Type B pancreatic cell (in vitro differentiated cells): ENCODE data around the gene IGSF3. TPM values are rescaled to one million over a fixed set of nuclear protein-coding genes. Genes with fewer than 3 reads are reported as not detected.

Experiments used
- DNase-seq: peaks from one replicate; pipeline ENCODE4 v3.0.0; 2021; ENCODE audit warnings: mixed read lengths; ENCODE audit not compliant: unreplicated experiment; ENCODE audit errors: extremely low spot score
- H3K27ac Mint-ChIP-seq: 2 replicates; pipeline ENCODE4 v1.8.0; 2021; ENCODE audit warnings: mild to moderate bottlenecking, mixed read lengths
- H3K27me3 Mint-ChIP-seq: 2 replicates; pipeline ENCODE4 v1.8.0; 2021; ENCODE audit warnings: mixed read lengths
- H3K36me3 Mint-ChIP-seq: 2 replicates; pipeline ENCODE4 v1.8.0; 2021; ENCODE audit warnings: mixed read lengths
- H3K4me1 Mint-ChIP-seq: one replicate; pipeline ENCODE4 v1.8.0; 2021; ENCODE audit warnings: mixed read lengths; ENCODE audit not compliant: unreplicated experiment
- H3K4me3 Mint-ChIP-seq: 2 replicates; pipeline ENCODE4 v1.8.0; 2021; ENCODE audit warnings: mild to moderate bottlenecking, mixed read lengths
- H3K9me3 Mint-ChIP-seq: 2 replicates; pipeline ENCODE4 v1.8.0; 2021; ENCODE audit warnings: mixed read lengths
- total RNA-seq: library from RNA; stranded (reverse); gene quantifications from 2 replicates; pipeline ENCODE4 v1.2.1, GENCODE V29; 2021; ENCODE audit warnings: low replicate concordance
- TF ChIP-seq, protein P1 (sequence below): fragments of 200-600 bp; sonication (generic); conservative IDR thresholded peaks from 2 replicates; pipeline ENCODE4 v1.5.0; 2021; ENCODE audit warnings: antibody characterized with exemption, mild to moderate bottlenecking

The IGSF3 gene
- total RNA-seq, 1 donor from 2014 or later: 42.9 TPM

DNA sequence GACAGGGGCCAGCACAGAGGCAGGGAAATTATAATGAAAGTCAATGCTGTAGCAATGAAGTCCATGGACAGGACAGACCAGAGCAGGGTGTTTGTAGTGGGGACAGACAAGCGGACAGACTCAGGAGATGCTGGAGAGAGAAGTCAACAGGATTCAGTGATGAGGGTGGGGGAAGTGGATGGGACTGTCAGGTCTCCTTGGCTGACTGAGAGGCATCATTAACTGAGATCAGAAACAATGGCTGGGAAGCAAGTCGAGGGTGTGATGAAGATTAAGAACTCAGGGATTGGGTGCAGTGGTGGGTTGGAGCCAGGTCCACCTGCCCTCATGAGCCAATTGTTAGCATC is 122.2 kb downstream of the IGSF3 start:
- Mint-ChIP-seq H3K9me3 (no peaks in the 10 kb centered on the region), H3K27me3 (no peaks in the 10 kb centered on the region), H3K4me3 (no peak overlapping the region), H3K36me3 (peaks cover 19% of the 10 kb centered on the region), H3K27ac (no peak overlapping the region), H3K4me1 (no peaks in the 10 kb centered on the region)
- TF ChIP-seq, protein P1, sequence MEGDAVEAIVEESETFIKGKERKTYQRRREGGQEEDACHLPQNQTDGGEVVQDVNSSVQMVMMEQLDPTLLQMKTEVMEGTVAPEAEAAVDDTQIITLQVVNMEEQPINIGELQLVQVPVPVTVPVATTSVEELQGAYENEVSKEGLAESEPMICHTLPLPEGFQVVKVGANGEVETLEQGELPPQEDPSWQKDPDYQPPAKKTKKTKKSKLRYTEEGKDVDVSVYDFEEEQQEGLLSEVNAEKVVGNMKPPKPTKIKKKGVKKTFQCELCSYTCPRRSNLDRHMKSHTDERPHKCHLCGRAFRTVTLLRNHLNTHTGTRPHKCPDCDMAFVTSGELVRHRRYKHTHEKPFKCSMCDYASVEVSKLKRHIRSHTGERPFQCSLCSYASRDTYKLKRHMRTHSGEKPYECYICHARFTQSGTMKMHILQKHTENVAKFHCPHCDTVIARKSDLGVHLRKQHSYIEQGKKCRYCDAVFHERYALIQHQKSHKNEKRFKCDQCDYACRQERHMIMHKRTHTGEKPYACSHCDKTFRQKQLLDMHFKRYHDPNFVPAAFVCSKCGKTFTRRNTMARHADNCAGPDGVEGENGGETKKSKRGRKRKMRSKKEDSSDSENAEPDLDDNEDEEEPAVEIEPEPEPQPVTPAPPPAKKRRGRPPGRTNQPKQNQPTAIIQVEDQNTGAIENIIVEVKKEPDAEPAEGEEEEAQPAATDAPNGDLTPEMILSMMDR: no peak
- DNase-seq: no peak

DNA sequence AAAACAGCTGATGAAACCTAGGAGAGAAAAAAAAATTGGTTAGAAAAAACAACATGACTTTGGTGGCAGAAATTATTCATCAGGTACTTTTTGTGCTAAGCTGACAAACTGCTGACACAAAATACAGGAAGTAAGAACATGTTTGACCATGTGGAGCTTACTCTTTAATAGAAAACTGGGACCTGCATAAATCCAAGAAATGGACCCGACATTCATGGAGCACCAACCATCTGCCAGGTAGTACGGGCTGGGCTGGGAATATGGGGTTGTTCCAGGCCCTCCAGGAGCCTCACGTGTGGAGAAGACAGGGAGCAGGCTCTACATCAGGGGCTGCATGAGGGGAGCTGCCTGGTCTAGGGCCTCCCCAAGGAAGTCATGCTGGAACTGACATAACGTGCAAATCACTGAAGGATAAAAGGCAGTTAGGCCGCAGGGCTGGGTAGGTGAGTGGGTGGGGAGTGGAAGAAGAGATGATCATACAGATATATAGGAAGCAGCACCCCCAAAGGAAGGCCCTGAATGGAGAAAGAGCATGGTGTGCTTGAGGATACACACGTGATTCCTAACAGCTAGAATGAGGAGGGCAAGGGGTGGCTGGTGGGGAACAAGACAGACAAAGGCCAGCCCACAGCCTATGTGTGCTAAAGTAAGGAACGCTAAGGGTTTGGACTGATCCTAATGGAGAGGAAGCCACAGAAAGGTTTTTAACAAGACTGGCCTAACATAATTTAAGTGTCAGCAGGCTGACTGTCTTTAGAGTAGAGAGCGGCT is 122.8 kb downstream of the IGSF3 start:
- Mint-ChIP-seq H3K36me3 (peaks cover 19% of the 10 kb centered on the region), H3K4me3 (no peak overlapping the region), H3K27ac (no peak overlapping the region), H3K4me1 (no peaks in the 10 kb centered on the region), H3K27me3 (no peaks in the 10 kb centered on the region), H3K9me3 (no peaks in the 10 kb centered on the region)
- TF ChIP-seq, protein P1: no peak
- no peak for DNase-seq

DNA sequence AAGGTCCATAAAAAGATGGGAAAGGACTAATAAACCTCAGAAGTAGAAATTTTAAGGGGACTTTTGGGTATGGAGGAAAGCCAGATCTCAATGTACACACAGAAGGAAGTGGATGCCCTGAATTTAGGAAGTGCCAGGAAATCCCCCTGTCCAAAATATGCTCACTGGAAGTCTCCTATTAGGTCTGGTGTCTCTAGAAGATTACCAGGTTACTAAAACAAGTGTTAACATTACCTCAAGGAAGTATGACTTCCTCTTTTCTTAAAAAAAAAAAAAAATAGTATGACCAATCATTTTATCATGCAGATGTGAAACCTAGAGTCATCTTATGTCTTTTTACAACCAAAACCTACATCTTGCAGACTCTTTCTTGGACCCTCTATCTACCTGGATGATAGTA is 127.4 kb downstream of the IGSF3 start:
- Mint-ChIP-seq H3K36me3 (peaks cover 19% of the 10 kb centered on the region), H3K4me1 (peaks cover 8% of the 10 kb centered on the region), H3K9me3 (peaks cover 4% of the 10 kb centered on the region), H3K27me3 (no peaks in the 10 kb centered on the region), H3K27ac (no peak overlapping the region), H3K4me3 (no peak overlapping the region)
- DNase-seq: no peak
- TF ChIP-seq, protein P1: no peak

DNA sequence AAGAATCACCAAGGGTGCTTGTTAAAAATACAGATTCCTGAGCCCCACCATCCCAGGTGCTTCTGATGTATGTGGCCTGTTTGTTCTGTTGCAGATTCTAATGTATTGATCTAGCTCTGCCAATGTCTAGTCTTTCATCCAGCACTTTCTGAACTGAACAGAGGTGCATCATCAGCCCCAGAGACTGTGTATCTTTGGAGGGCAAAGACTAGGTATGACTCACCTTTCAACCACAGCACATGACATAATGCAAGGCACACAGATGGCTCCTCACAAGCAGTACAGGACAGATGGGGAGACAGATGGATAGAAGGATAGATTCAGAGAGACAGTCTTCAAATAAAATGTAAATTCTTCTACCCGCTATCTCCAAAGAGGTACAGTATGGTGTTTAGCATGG is 129.0 kb downstream of the IGSF3 start:
- no peak overlapping the region for H3K27ac Mint-ChIP-seq
- no peak for DNase-seq

DNA sequence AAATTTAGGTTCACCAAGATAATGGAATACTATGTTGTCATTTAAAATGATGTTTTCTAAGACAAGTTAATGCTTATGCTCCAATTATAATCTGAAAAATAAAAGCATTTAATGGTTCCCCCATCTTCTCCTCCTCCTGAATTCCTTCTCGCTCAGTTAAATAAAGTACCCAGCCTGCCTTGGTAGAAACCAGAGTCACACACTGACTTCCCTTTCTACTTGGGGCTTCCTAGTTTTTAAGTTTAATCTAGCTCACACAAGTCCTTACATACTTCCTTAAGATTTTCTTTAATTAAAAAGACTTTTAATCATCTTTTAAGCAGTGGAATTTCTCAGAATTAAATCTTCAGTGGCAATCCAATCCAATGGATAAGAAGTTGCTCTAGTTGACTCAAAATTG is 129.6 kb downstream of the IGSF3 start:
- H3K36me3 Mint-ChIP-seq: peaks cover 30% of the 10 kb centered on the region
- no peak for DNase-seq
- H3K4me3 Mint-ChIP-seq: no peak overlapping the region
- TF ChIP-seq, protein P1: no peak
- no peaks in the 10 kb centered on the region for H3K27me3 Mint-ChIP-seq
- H3K27ac Mint-ChIP-seq: no peak overlapping the region
- H3K9me3 Mint-ChIP-seq: peaks cover 7% of the 10 kb centered on the region
- H3K4me1 Mint-ChIP-seq: peaks cover 8% of the 10 kb centered on the region

More for the DNA sequence above, 129.0 kb downstream of the IGSF3 start:
- peaks cover 8% of the 10 kb centered on the region for H3K4me1 Mint-ChIP-seq
- H3K9me3 Mint-ChIP-seq: peaks cover 4% of the 10 kb centered on the region
- TF ChIP-seq, protein P1: no peak
- H3K36me3 Mint-ChIP-seq: peaks cover 28% of the 10 kb centered on the region
- no peaks in the 10 kb centered on the region for H3K27me3 Mint-ChIP-seq
- H3K4me3 Mint-ChIP-seq: no peak overlapping the region
